ENCODE data around the gene RNF125. TPM values are rescaled to one million over a fixed set of nuclear protein-coding genes. Genes with fewer than 3 reads are reported as not detected.
A peak's percentile ranks its signal among the peaks of the same experiment; 100 is the strongest.

RNF125 gene
- 8.6 TPM for total RNA-seq

GRCh38 chr18:32018331-32019250 is at the start of gene RNF125:
Gene RNF125 (plus strand): TSS chr18:32018825. CDS start chr18:32018864, 39 bp downstream.
- peak within 1 kb of the TSS; percentile 58 to 60 for H3K27ac ChIP-seq
- no peaks in the 10 kb centered on the region for H3K9me3 ChIP-seq
- H3K36me3 ChIP-seq: no peaks in the 10 kb centered on the region
- no peaks in the 10 kb centered on the region for H3K4me1 ChIP-seq
- H3K27me3 ChIP-seq: no peaks in the 10 kb centered on the region
- intact Hi-C loops (cut with DNase I): no loop called here
- no peak for TF ChIP-seq CTCF (IDR thresholded peaks at IDR 0.05)
- peak; percentile 10 to 84 for DNase-seq (ENCODE audit: low spot score in 2 of 2)
- H3K4me3 ChIP-seq: peak within 1 kb of the TSS; percentile 51 to 80

GRCh38 chr18:31970617-31971016 is 48.0 kb upstream of the RNF125 start:
- H3K9me3 ChIP-seq: peaks cover 5 to 27% of the 10 kb centered on the region in 2 donors
- TF ChIP-seq CTCF (IDR thresholded peaks at IDR 0.05): no peak
- intact Hi-C loops (cut with DNase I): no loop called here
- no peak overlapping the region for H3K4me3 ChIP-seq
- DNase-seq (ENCODE audit: low spot score in 2 of 2): no peak
- H3K27ac ChIP-seq: no peak overlapping the region
- no peaks in the 10 kb centered on the region for H3K4me1 ChIP-seq
- no peaks in the 10 kb centered on the region for H3K36me3 ChIP-seq
- H3K27me3 ChIP-seq: no peaks in the 10 kb centered on the region

DNA sequence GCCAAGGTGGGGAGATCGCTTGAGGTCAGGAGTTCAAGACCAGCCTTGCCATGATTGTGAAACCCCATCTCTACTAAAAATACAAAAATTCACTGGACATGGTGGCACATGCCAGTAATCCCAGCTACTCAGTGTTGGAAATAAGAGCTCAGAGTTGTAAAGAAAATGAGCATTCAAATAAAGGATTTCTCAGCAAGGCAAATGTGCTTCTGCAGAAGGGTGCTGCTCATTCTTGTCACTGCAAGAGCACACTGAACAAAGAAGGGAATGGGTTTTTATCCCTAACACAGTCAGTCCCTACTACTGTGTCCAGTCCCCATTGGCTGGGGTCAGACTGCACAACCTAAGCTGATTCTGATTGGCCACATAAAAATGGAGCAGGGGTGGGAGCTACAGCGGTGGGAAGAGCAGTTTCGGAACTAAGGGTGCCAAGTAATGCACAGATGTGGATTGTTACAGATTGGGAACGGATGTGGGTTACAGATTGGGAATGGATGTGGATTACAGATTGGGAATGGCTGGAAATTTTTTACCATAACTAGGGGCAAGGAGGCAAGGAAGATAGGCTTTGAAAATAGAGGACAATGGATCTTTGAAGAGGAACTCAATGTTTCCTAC is 44.6 kb upstream of the RNF125 start:
- Histone ChIP-seq H3K27ac (no peak overlapping the region), H3K4me3 (no peak overlapping the region), H3K9me3 (peaks cover 11 to 27% of the 10 kb centered on the region in 2 donors), H3K36me3 (no peaks in the 10 kb centered on the region), H3K4me1 (no peaks in the 10 kb centered on the region), H3K27me3 (no peaks in the 10 kb centered on the region)
- no peak for TF ChIP-seq CTCF (IDR thresholded peaks at IDR 0.05)
- no peak for DNase-seq (ENCODE audit: low spot score in 2 of 2)
- intact Hi-C loops (cut with DNase I): no loop called here

GRCh38 chr18:31976242-31976641 is 42.4 kb upstream of the RNF125 start:
- no peaks in the 10 kb centered on the region for H3K27me3 ChIP-seq
- intact Hi-C loops (cut with DNase I): loop anchor here (5.0 kb wide), 1 partner anchor 419 kb away; no protein-coding TSS in a partner anchor
- no peak for DNase-seq (ENCODE audit: low spot score in 2 of 2)
- H3K36me3 ChIP-seq: no peaks in the 10 kb centered on the region
- TF ChIP-seq CTCF (IDR thresholded peaks at IDR 0.05): no peak
- H3K9me3 ChIP-seq: peaks cover 11 to 27% of the 10 kb centered on the region in 2 donors
- no peak overlapping the region for H3K4me3 ChIP-seq
- no peaks in the 10 kb centered on the region for H3K4me1 ChIP-seq
- no peak overlapping the region for H3K27ac ChIP-seq

- Histone ChIP-seq H3K4me3 (no peak overlapping the region), H3K4me1 (no peaks in the 10 kb centered on the region), H3K27me3 (no peaks in the 10 kb centered on the region), H3K9me3 (peaks cover 11 to 27% of the 10 kb centered on the region in 2 donors), H3K27ac (no peak overlapping the region), H3K36me3 (no peaks in the 10 kb centered on the region)
- intact Hi-C loops (cut with DNase I): loop anchor here (5.0 kb wide), 1 partner anchor 420 kb away; no protein-coding TSS in a partner anchor
- TF ChIP-seq CTCF (IDR thresholded peaks at IDR 0.05): peak; percentile 13 to 60 (median 41)
- DNase-seq (ENCODE audit: low spot score in 2 of 2): no peak
Measured at GRCh38 chr18:31977270-31977872, 41.3 kb upstream of the RNF125 start.
